ENCODE data around the gene ZFP36.

The ZFP36 gene

DNA sequence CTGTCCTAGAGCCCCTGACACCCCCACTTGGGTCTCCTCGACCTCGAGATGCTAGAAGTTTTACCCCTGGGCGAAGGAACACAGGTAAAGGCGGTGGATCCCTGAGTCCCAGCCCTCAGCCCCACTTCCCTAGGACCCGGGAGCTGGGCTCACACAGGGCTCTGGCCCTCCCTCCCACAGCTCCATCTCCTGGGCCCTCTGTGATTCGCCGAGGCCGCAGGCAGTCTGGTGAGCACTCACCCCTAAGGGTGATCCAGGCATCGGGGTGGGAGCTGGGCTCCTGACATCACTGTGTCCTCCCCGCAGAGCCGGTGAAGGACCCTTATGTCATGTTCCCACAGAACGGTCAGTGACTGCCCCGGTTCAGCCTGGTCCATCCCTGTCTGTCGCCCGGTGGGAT lies 14.1 kb downstream of the ZFP36 start:
- DNase-seq, result no peak

DNA sequence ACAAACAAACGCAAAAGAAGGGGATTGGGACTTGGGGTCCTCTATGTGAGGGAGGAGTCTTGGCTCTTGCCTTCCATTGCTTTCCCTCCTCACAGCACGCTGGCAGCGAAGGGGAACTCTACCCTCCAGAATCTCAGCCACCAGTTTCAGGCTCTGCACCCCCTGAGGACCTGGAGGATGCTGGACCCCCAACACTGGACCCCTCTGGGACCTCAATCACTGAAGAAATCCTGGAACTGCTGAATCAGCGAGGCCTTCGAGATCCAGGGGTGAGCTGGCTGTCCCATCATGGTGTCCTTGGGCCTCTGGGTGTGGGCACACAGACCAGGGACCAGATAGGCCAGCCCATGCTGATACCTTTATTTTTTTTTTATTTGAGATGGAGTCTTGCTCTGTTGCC lies 15.4 kb downstream of the ZFP36 start:
- DNase-seq, result no peak

DNA sequence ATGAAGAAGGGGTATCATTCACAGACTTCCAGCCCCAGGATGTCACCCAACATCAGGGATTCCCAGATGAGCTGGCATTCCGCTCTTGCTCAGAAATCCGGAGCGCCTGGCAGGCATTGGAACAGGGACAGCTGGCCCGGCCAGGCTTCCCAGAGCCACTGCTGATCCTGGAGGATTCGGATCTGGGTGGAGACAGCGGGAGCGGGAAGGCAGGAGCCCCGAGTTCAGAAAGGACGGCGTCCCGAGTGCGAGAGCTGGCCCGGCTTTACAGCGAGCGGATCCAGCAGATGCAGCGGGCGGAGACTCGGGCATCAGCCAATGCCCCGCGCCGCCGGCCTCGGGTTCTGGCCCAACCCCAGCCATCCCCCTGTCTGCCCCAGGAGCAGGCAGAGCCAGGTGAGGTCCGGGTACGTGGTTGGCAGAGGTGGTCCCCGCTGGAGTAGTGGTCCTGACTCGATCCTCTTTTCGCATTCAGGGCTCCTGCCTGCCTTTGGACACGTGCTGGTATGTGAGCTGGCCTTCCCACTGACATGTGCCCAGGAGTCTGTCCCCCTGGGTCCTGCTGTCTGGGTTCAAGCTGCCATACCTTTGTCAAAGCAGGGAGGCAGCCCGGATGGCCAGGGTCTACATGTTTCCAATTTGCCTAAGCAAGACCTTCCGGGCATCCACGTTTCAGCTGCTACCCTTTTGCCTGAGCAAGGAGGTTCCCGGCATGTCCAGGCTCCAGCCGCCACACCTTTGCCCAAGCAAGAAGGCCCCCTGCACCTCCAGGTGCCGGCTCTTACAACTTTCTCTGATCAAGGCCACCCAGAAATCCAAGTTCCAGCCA lies 16.8 kb downstream of the ZFP36 start:
- DNase-seq, result no peak

DNA sequence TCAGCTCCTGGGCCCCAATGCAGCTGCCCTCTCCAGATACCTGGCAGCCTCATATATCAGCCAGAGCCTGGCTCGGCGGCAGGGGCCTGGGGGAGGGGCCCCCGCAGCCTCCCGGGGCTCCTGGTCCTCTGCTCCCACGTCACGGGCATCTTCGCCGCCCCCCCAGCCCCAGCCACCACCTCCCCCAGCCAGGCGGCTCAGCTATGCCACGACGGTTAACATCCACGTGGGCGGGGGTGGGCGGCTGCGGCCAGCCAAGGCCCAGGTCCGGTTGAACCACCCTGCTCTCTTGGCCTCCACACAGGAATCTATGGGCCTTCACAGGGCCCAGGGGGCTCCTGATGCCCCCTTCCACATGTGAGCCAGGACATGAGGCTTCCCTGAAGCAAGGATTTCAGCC lies 18.3 kb downstream of the ZFP36 start:
- no peak for DNase-seq

DNA sequence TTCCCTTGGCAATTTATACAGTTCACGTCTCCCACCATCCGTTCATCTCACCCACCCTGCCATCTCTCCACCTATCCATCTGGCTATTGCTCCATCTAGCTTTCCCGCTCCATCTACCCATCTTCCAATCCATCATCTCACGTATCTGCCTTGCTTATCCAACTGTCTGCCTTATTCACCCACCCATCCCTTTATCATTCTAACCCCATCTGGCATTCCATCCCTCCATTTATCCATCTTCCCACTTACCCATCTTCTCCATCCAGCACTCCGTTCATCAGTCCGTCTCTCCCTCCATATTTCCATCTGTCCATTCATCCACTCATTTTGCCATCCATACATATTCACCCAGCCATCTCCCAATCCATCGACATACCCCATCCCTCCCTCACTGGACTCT lies 19.1 kb downstream of the ZFP36 start:
- DNase-seq, result no peak

DNA sequence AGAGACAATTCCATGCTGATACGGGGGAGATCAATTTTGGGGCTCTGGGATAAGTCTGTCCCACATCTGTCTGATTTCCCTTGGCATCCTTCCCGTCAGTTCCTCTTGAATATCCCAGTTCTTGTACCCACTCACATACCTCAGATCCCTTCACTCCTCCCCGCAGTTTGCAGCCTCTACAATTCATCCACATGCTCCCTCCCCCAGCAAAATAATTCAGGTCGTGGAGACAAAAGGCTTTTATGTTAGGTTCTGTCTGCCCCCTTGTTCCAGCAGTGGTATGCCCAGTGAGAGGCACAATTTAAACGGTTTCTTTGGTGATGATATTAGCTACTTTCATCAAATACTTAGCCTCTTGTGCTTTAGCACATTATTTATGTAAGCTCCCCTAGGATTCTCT lies 19.5 kb downstream of the ZFP36 start:
- no peak for DNase-seq

DNA sequence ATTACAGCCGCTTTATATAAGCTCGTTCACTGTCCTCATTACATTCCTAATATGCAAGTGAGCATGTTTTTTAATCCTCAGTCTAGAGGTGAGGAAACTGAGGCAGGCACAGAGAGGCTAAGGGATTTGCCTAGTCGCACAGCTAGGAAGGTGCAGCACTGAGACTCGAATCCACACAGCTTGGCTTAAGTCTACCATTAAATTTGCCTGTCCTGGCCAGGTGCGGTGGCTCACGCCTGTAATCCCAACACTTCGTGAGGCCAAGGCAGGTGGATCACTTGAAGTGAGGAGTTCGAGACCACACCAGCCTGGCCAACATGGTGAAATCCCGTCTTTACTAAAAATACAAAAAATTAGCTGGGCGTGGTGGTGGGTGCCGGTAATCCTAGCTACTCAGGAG lies 21.1 kb downstream of the ZFP36 start:
- DNase-seq, result no peak

DNA sequence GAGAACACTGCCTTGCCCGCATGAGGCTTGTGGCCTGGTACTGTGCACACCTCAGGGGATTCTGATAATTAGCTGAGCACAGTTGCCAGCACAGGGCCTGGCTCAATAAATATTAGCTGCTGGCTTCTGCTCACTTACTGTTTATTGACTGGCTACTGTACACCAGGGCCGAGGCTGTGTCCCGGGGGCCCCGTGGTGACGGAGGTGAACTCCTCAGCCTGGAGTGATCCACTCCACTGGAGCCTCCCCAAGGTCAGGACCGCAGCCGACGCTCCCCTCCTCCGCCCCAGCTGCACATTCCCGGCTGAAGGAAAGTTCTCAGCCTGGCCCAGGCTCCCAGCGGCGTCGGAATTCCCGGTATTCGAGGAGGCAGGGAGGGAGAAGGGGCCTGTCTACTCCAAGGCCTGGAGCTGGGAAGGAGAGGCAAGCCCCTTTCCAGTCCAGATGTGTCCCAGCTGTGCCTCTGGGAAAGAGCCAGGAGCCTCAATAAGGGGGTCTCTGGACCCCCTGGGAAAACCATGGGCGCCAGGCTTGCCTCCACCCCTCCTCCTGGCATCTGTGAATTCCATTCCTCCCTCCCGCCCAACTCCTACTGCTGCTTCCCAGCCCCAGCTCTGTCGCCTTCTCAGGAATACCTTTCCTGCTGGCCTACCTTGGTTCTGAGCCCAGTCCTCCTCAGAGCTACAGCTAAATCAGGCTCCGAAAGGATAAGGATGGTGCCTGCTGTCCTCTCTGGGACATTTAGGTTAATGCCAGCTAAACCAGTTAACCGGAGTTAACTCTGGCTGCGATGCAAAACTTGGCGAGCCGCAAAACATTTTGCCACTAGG lies 21.9 kb downstream of the ZFP36 start:
- no peak for DNase-seq

DNA sequence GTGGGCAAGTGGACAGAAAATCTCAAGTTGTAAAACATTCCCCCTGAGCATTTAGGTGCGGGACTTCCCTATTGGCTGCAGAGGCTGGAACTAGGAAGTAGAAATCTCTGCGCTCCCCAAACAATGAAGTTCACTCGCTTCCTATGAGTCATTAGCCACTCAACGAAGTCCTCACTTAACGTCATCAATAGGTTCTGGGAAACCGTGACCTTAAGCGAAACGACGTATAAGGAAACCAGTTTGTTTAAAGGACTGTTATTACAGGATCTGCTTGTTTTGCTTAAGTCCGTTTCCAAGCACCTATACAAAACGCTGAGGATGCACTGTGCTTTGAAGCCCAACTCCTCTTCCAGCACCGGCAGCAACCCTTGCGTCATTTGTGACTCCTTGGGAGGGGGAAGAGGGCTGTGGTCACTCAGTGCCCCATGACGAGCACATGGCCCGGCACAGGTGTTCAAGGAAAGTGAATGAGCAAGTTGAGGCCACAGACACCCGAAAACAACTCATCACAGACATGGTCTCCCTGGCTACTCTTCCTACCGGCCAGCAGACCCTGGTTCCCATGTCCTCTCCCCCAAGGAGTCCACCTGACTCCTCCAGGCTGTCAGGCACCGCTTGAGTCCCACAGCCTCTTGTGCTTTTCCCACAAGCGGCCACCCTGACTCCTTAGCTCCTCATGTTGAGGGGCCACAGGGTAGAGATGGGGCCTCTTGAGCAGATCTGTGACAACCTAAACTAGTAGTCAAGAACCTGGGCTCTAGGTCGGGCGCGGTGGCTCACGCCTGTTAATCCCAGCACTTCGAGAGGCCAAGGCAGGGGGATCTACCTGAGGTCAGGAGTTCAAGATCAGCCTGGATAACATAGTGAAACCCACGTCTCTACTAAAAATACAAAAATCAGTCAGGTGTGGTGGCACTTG lies 24.3 kb downstream of the ZFP36 start:
- no peak for DNase-seq

DNA sequence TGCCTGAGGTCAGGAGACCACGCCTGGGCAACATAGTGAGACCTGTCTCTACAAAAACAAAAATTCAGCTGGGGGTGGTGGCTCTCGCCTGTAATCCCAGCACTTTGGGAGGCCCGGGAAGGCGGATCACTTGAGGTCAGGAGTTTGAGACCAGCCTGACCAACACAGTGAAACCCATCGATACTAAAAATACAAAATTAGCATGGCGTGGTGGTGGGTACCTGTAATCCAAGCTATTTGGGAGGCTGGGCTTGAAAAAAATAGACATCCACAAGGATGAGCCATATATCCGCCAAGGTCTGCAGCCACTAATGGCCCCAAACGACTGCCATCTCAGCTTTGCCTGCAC lies 26.0 kb downstream of the ZFP36 start:
- no peak for DNase-seq

DNA sequence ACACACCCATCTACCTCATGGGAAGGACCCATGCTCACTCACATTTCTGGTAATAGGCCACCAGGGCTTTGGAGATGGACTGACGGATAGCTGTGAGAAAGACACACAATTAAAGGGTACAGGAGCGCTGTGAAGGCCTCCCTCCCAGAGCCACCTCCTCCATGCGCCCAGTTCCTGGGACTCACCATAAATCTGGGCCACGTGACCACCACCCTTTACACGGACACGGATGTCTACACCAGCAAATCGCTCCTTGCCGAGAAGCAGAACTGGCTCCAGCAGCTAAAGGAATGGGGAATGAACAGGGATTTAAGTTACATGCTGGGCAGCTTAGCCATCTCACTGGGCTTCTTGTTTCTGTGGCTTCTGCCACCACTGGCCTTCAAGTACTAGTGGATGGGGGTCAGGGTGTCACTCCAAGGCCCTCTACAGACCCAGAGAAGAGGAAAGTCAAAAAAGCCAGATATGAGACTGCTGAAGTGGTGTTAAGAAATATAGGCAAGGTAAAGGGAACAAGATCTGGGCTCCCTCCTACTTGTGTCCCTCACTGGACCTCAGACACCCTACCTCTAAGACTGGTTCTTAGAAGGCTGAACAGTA lies 26.9 kb downstream of the ZFP36 start:
- DNase-seq, result no peak

DNA sequence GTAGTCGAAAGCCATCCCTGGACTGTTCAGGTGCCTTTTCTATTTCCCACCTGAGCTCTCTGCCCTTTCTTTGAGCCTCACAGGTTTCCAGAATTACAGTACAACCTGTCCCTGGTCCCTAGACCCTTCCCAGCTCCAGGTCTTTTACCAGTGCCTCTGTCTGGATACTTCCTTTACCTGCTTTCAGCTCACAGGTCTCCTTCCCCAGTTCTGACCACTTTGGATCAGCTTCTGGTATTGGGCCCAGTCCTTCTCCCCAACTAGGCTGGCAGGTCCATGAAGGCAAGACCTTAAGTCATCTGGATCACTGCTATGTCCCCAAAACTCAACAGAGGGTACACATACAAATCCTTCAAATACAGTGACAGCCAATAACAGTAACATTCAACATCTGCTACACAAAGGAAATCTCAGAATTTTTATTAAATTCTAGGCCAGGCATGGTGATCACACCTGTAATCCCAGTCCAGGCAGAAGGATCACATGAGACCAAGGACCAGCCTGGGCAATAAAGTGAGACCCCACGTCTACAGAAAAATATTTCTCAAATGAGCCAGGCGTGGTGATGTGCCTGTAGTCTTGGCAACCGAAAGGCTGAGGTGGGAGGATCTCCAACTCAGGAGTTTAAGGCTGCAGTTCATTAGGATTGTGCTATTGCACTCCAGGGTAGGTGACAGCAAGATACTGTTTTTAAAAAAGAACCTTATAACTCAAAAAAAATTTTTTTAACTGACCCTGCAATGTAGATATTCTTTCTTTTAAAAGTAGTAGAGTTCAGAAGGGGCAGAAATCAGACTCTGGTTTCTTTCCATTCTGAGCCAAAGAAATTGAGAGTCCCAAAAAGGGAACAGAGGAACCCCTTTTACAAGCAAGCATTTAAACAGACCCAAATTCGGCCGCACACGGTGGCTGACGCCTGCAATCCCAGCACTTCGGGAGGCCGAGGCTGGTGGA lies 27.8 kb downstream of the ZFP36 start:
- no peak for DNase-seq

DNA sequence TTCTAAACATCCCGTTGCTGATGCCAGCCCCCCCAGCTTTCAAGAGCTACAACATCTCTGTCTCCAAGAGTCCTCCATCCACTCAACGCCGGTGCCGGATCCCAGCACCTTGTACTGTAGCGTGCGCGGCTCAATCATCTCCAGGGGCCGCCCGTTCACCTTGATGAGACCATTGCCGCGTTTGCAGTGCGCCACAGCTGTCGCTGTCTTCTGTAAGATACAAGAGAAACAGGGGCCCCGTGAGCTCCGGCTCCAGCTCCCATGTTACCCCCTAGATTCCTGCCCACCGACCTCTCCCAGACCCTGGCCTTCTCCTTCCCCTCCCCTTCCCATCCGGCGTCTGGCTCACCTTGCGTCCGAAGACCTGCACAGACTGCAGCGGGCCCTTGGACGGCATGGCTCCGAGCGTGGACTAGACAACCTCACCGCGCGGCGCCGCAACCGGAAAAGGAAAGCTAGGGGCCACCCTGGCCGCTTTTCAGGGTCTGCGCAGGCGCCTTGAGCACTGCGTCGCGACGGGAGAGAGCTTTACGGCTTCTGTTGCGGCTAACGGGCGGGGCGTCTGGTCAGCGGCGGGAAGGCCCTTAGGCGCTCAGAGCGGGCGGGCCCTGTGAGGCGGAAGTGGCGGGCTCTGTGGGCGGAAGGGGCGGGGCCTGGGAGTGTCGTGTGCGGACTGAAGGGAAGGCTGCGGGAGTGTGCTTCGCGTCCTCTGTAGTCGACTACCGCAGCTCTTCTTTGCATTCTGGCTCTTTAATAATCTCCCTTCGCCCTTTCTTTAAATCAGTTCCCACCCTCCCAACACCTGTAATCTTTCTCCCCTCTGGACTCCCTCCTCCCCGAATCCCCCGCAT lies 29.1 kb downstream of the ZFP36 start, which contains the start of gene RPS16:
RPS16 (minus strand) TSS at position 451 of the 851 bp plus-strand sequence; CDS start at position 397, 54 bp downstream.
- peak; percentile 96 to 99 for DNase-seq

DNA sequence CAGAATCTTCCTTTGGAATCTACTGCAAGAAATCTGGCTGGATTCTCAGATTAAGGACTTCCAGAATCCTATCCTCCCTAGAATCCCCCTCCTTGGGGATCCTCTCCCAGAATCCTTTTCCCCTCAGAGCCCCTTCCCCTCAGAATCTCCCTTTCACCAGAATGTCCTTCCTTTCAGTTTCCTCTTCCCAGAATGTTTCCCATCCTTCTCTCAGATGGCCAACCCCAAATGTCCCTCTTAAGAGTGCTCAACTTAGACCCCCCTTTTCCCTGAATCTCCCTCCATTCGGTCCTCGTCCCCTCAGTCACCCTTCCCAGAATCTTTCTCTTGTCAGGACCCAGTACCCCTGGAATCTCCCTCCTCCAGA lies 29.7 kb downstream of the ZFP36 start:
- no peak for DNase-seq

DNA sequence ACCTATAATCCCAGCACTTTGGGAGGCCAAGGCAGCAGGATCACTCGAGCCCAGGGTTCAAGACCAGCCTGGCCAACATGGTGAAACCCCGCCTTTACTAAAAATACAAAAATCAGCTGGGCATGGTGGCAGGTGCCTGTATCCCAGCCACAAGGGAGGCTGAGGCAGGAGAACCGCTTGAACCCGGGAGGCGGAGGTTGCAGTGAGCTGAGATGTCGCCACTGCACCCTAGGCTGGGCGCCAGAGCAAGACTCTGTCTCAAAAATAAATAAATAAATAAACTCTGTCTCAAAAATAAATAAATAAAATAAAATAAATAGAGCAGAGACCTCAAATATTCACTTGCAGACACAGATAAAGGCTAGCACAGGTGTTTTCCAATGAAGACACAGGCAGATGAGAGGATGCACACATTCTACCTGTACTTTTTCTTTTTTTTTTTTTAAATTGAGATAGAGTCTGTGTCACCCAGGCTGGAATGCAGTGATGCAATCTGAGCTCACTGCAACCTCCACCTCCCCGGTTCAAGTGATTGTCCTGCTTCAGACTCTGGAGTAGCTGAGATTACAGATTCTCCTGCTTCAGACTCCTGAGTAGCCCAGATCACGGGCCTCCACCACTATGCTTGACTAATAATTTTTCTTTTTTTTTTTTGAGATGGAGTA lies 31.8 kb downstream of the ZFP36 start:
- DNase-seq, result no peak

DNA sequence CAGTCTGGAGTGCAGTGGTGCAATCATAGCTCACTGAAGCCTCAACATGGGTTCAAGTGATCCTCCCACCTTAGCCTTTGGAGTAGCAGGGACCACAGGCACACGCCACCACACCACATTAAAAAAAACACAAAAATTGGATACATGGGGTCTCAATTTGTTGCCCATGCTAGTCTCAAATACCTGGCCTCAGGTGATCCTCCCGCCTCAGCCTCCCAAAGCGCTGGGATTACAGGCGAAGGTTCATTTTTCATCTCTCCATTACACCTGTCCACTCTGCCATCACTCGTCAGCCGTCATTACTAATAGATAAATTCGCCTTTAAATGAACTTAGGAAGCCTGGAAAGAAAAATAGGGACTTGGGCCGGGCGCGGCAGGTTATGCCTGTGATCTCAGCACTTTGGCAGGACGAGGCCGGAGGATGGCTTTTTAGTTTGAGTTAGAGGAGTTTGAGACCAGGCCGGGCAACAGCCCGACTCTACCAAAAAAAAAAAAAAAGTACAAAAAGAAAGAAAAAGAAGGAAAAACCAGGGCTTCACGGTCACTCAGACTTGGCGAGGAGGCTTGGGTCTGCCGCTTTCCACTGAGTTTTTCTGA lies 38.0 kb downstream of the ZFP36 start:
- no peak for DNase-seq

DNA sequence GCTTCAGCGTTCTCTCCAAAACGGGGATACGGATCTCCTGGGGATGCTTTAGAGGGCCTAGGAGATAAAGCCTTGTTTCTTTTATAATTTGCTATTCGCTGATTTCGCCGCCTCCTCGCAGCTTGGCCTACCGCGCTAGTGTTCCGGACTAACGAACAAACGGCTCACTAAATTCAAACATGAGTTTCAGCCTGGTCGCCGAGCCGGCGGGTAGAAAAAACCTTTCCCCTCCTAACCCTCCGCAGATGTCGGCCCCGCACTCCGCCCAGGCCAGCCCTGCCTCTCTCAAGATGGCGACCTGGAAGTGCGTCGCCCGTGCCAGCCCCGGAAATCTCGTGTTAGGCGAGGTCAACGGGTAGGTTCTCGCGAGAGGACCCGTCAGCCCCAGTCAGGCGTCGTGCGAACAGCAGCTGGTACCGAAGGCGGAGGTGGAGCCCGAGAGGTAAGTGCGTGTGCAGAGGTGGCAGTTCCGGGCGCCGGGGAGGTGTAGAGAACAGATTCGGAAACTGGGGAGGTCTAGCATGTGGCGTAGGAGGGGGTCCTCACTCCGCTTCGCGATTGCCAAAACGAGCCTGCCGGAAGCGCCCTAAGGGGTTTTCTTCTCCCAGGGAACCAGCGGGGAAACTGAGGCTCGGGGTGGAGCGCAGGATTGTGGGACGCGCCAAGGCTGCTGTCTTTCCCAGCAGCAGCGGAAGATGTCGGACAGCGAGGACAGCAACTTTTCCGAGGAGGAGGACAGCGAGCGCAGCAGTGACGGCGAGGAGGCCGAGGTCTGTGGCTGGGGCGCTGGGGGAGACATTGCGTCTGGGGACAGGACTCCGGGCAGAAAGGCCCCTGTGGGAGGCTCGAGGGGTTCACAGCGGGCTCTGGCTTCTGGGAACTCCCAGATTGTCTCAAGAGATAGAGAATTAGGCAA lies 38.8 kb downstream of the ZFP36 start, which contains the start of gene SUPT5H:
SUPT5H (plus strand) TSS at position 387 of the 916 bp plus-strand sequence; CDS start at position 696, 309 bp downstream.
- DNase-seq, result peak; percentile 86 to 93
